Trophoblast cell (in vitro differentiated cells and primary cell): Measurements from ENCODE around the gene ALG9.
A peak's percentile ranks its signal among the peaks of the same experiment; 100 is the strongest.

ENCODE experiments used
- DNase-seq, 2 donors: peaks; one replicate each; pipeline ENCODE4 v3.0.0-alpha.2; 2016
- H2AFZ ChIP-seq: 2 replicates; pipeline ENCODE4 v1.6.1; 2013; ENCODE audit warnings: low read length, moderate library complexity, mild to moderate bottlenecking; ENCODE audit not compliant: insufficient read depth, poor library complexity
- H2AK5ac ChIP-seq: 2 replicates; pipeline ENCODE4 v1.6.1; 2013; ENCODE audit warnings: mild to moderate bottlenecking, low read length
- H2BK120ac ChIP-seq: 2 replicates; pipeline ENCODE4 v1.6.1; 2013; ENCODE audit warnings: low read length, mild to moderate bottlenecking, moderate library complexity; ENCODE audit not compliant: insufficient read depth, poor library complexity
- H2BK12ac ChIP-seq: 2 replicates; pipeline ENCODE4 v1.6.1; 2013; ENCODE audit warnings: mild to moderate bottlenecking, low read length, moderate library complexity
- H2BK5ac ChIP-seq: 2 replicates; pipeline ENCODE4 v1.6.1; 2013; ENCODE audit warnings: low read length, low read depth, moderate library complexity, mild to moderate bottlenecking; ENCODE audit not compliant: poor library complexity
- H3K14ac ChIP-seq: 2 replicates; pipeline ENCODE4 v1.6.1; 2013; ENCODE audit warnings: mild to moderate bottlenecking, low read length
- H3K18ac ChIP-seq: 2 replicates; pipeline ENCODE4 v1.6.1; 2013; ENCODE audit warnings: mild to moderate bottlenecking, low read length
- H3K23ac ChIP-seq: 2 replicates; pipeline ENCODE4 v1.6.1; 2013; ENCODE audit warnings: low read length
- H3K27ac ChIP-seq: 2 replicates; pipeline ENCODE4 v1.5.1; 2013; ENCODE audit warnings: low read depth, mild to moderate bottlenecking, inconsistent platforms, low read length, moderate library complexity
- H3K27me3 ChIP-seq: 2 replicates; pipeline ENCODE4 v1.6.1; 2013; ENCODE audit warnings: inconsistent platforms, mild to moderate bottlenecking, low read length, moderate library complexity; ENCODE audit not compliant: insufficient read depth
- H3K36me3 ChIP-seq, 2 experiments: 1 replicate in 1 of 2; 2 replicates in 1 of 2; pipeline ENCODE4 v1.6.1; 2013; ENCODE audit warnings: low read length in 2 of 2, mild to moderate bottlenecking in 2 of 2, moderate library complexity in 1 of 2; ENCODE audit not compliant: insufficient read depth in 2 of 2, control insufficient read depth in 1 of 2
- H3K4ac ChIP-seq: 2 replicates; pipeline ENCODE4 v1.6.1; 2013; ENCODE audit warnings: low read depth, mild to moderate bottlenecking, low read length, moderate library complexity
- H3K4me1 ChIP-seq, 2 experiments: 1 replicate in 1 of 2; 2 replicates in 1 of 2; pipeline ENCODE4 v1.6.1; 2013; ENCODE audit warnings: low read length in 2 of 2, mild to moderate bottlenecking in 2 of 2, moderate library complexity in 1 of 2; ENCODE audit not compliant: insufficient read depth in 2 of 2, control insufficient read depth in 1 of 2
- H3K4me2 ChIP-seq: 2 replicates; pipeline ENCODE4 v1.6.1; 2013; ENCODE audit warnings: inconsistent platforms, mild to moderate bottlenecking, low read length, moderate library complexity
- H3K4me3 ChIP-seq: 2 replicates; pipeline ENCODE4 v1.5.1; 2013; ENCODE audit warnings: mild to moderate bottlenecking, low read depth, low read length, inconsistent platforms
- H3K79me1 ChIP-seq: one replicate; pipeline ENCODE4 v1.6.1; 2013; ENCODE audit warnings: low read length
- H3K79me2 ChIP-seq: 2 replicates; pipeline ENCODE4 v1.6.1; 2013; ENCODE audit warnings: low read length, mild to moderate bottlenecking; ENCODE audit not compliant: control insufficient read depth, insufficient read depth, poor library complexity
- H3K9ac ChIP-seq: 2 replicates; pipeline ENCODE4 v1.6.1; 2013; ENCODE audit warnings: mild to moderate bottlenecking, low read length
- H3K9me3 ChIP-seq: 2 replicates; pipeline ENCODE4 v1.6.1; 2013; ENCODE audit warnings: low read depth, mild to moderate bottlenecking, control low read depth, inconsistent platforms, low read length; ENCODE audit not compliant: insufficient read depth
- H4K12ac ChIP-seq: 2 replicates; pipeline ENCODE4 v1.6.1; 2013; ENCODE audit warnings: low read depth, mild to moderate bottlenecking, low read length, moderate library complexity
- H4K8ac ChIP-seq: 2 replicates; pipeline ENCODE4 v1.6.1; 2013; ENCODE audit warnings: low read depth, mild to moderate bottlenecking, low read length, moderate library complexity
- H4K91ac ChIP-seq: one replicate; pipeline ENCODE4 v1.6.1; 2013; ENCODE audit warnings: low read depth, mild to moderate bottlenecking, low read length, moderate library complexity
- whole genome bisulfite sequencing: extraction: QIAGEN DNeasy Blood & Tissue Kit; methylation state at CpG from one replicate; pipeline ENCODE4 v1.1.7; 2013; ENCODE audit warnings: missing lambda C conversion rate; ENCODE audit not compliant: insufficient read length, insufficient coverage; ENCODE audit errors: extremely low coverage; 5-methylcytosine and 5-hydroxymethylcytosine counted together

The ALG9 gene

DNA sequence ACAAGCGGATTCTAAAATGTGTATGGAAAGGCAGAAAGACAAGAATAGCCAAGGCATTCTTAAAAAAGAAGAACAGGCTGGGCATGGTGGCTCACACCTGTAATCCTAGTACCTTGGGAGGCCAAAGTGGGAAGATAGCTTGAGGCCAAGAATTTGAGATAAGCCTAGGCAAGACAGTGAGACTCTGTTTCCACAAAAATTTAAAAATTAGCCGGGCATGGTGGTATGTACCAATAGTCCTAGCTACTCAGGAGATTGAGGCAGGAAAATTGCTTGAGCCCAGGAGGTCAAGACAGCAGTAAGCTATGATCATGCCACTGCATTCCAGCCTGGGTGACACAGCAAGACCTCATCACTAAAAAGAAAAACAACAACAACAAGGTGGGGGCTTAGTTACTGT is 59.2 kb downstream of the ALG9 start:
- Histone ChIP-seq H2BK5ac (no peak overlapping the region), H3K27me3 (no peaks in the 10 kb centered on the region), H3K9ac (no peak overlapping the region), H3K14ac (no peak overlapping the region), H2AK5ac (no peak overlapping the region), H4K8ac (no peak overlapping the region), H3K79me2 (no peaks in the 10 kb centered on the region), H2BK12ac (no peak overlapping the region), H2BK120ac (no peak overlapping the region), H2AFZ (no peak overlapping the region), H4K12ac (no peak overlapping the region), H3K79me1 (no peaks in the 10 kb centered on the region), H3K23ac (no peak overlapping the region), H4K91ac (no peak overlapping the region), H3K4me2 (no peak overlapping the region), H3K4me3 (no peak overlapping the region), H3K4me1 (no peaks in the 10 kb centered on the region), H3K27ac (no peak overlapping the region), H3K18ac (no peak overlapping the region), H3K4ac (no peak overlapping the region), H3K36me3 (peaks cover 2 to 6% of the 10 kb centered on the region in 2 experiments), H3K9me3 (no peaks in the 10 kb centered on the region)
- WGBS, result no CpG with 5 or more reads among the region's 2 CpGs
- DNase-seq, result peak; percentile 79 to 98

DNA sequence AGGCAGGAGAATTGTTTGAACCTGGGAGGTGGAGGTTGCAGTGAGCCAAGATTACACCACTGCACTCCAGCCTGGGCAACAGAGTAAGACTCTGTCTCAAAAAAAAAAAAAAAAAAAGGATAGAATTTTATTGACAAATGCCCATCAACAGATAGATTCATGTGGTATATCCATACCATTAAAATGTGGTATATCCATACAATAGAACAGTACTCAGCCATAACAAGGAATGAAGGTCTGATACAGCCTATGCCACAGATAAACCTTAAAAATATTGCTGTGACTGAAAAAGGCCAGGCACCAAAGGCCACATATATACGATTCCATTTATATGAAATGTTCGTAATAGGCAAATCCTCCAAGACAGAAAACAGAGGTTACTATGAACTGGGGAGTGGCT is 59.9 kb downstream of the ALG9 start:
- Histone ChIP-seq H3K14ac (no peak overlapping the region), H3K4me2 (no peak overlapping the region), H3K4ac (no peak overlapping the region), H2BK120ac (no peak overlapping the region), H3K27ac (no peak overlapping the region), H3K18ac (no peak overlapping the region), H3K9ac (no peak overlapping the region), H4K8ac (no peak overlapping the region), H4K91ac (no peak overlapping the region), H3K4me3 (no peak overlapping the region), H4K12ac (no peak overlapping the region), H3K23ac (no peak overlapping the region), H2AK5ac (no peak overlapping the region), H3K27me3 (no peaks in the 10 kb centered on the region), H3K36me3 (peaks cover 2 to 5% of the 10 kb centered on the region in 2 experiments), H3K79me1 (no peaks in the 10 kb centered on the region), H2AFZ (no peak overlapping the region), H3K79me2 (no peaks in the 10 kb centered on the region), H3K9me3 (no peaks in the 10 kb centered on the region), H3K4me1 (no peaks in the 10 kb centered on the region), H2BK5ac (no peak overlapping the region), H2BK12ac (no peak overlapping the region)
- no peak for DNase-seq
- WGBS, result no CpG with 5 or more reads among the region's 2 CpGs

- no peak overlapping the region for H2AK5ac ChIP-seq
- no peak overlapping the region for H4K8ac ChIP-seq
- H3K9me3 ChIP-seq, result no peaks in the 10 kb centered on the region
- no peak overlapping the region for H3K14ac ChIP-seq
- H3K27me3 ChIP-seq, result no peaks in the 10 kb centered on the region
- H3K79me1 ChIP-seq, result no peaks in the 10 kb centered on the region
- no peak overlapping the region for H3K4ac ChIP-seq
- no peaks in the 10 kb centered on the region for H3K4me1 ChIP-seq
- H3K4me3 ChIP-seq, result no peak overlapping the region
- H3K23ac ChIP-seq, result no peak overlapping the region
- H3K36me3 ChIP-seq, result peaks cover 6 to 9% of the 10 kb centered on the region in 2 experiments
- no peak for DNase-seq
- no peak overlapping the region for H3K18ac ChIP-seq
- H2BK12ac ChIP-seq, result no peak overlapping the region
- H3K79me2 ChIP-seq, result no peaks in the 10 kb centered on the region
- WGBS, result no CpG with 5 or more reads among the region's 2 CpGs
- H2AFZ ChIP-seq, result no peak overlapping the region
- H4K91ac ChIP-seq, result no peak overlapping the region
- no peak overlapping the region for H2BK120ac ChIP-seq
- no peak overlapping the region for H4K12ac ChIP-seq
- no peak overlapping the region for H2BK5ac ChIP-seq
- H3K27ac ChIP-seq, result no peak overlapping the region
- H3K9ac ChIP-seq, result no peak overlapping the region
- H3K4me2 ChIP-seq, result no peak overlapping the region
Observed at GRCh38 chr11:111808834-111809233, 62.5 kb downstream of the ALG9 start.

DNA sequence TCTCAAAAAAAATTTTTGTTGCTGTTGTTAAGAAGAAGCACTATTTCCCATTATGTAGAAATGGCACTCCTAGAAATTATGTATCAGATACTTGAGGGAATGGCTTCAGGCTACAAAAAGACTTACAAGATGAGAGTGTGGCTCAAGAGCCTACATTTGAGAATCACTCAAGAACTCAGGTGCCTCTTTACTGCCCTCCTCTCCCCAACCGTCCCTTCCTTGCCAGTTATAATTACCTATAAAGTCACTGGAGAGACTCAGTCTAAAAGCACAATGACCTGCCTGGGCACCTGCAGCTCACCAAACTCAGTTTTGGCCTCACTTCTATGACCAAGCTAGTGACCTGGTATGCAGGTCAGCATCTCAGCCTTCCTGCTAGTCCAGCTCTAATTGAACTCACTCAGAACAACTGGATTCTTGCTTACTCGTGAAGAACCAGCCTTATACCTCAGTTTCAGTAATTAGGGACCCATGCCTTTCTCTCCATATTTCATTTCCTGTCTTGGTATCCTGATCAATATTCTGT is 63.3 kb downstream of the ALG9 start:
- Histone ChIP-seq H3K27me3 (no peaks in the 10 kb centered on the region), H3K14ac (no peak overlapping the region), H3K23ac (no peak overlapping the region), H2AK5ac (no peak overlapping the region), H4K12ac (no peak overlapping the region), H3K4ac (no peak overlapping the region), H4K91ac (no peak overlapping the region), H3K36me3 (peaks cover 6 to 9% of the 10 kb centered on the region in 2 experiments), H3K4me3 (no peak overlapping the region), H2BK5ac (no peak overlapping the region), H3K79me2 (no peaks in the 10 kb centered on the region), H3K79me1 (no peaks in the 10 kb centered on the region), H2BK120ac (no peak overlapping the region), H3K9ac (no peak overlapping the region), H3K4me2 (no peak overlapping the region), H2AFZ (no peak overlapping the region), H2BK12ac (no peak overlapping the region), H3K27ac (no peak overlapping the region), H3K4me1 (no peaks in the 10 kb centered on the region), H3K18ac (no peak overlapping the region), H4K8ac (no peak overlapping the region), H3K9me3 (no peaks in the 10 kb centered on the region)
- WGBS, result no CpG with 5 or more reads among the region's 2 CpGs
- no peak for DNase-seq
